GM23338 (cell line): ENCODE measurements around the gene PRSS48.

Source experiments
- EZH2 ChIP-seq: fragments of 200-600 bp; sonication (generic); IDR thresholded peaks from one replicate; pipeline ENCODE4 v1.8.0; 2017; ENCODE audit warnings: antibody characterized with exemption, mild to moderate bottlenecking, low read depth; ENCODE audit not compliant: unreplicated experiment
- JUNB ChIP-seq: IDR thresholded peaks from one replicate; pipeline ENCODE4 v1.6.1; 2016; ENCODE audit warnings: antibody characterized with exemption; ENCODE audit not compliant: unreplicated experiment
- POLR2AphosphoS5 ChIP-seq: IDR thresholded peaks from 2 replicates; pipeline ENCODE4 v1.6.1; 2016; ENCODE audit warnings: antibody characterized with exemption, low read depth
- REST ChIP-seq: IDR thresholded peaks from one replicate; pipeline ENCODE4 v1.6.1; 2018; ENCODE audit warnings: antibody characterized with exemption; ENCODE audit not compliant: unreplicated experiment
- TF ChIP-seq, protein P1 (sequence below), 2 experiments: fragments of 200-600 bp in 1 of 2; sonication (generic) in 1 of 2; conservative IDR thresholded peaks; 2 replicates each; pipeline versions ENCODE4 v1.5.1 to v1.6.1; 2016 to 2017; ENCODE audit warnings: antibody characterized with exemption in 2 of 2, low read depth in 2 of 2, mild to moderate bottlenecking in 2 of 2, moderate library complexity in 1 of 2

DNA sequence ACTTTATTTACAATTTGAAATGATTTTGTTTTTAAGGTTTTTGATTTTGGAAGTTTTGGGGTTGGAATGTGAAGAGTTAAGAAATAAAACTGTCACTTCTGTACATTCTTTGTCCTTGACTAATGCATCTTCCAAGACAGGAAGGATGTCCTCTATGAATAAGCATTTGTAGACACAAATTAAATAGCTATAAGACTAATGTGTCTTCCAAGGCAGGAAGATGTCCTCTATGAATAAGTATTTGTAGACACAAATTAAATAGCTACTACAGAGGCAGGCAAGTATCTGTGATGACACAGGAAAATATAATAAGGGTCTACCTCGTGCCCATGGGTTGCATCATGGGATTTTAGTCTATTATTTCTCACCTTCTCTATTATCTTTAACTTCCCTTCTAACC, 14.5 kb downstream of the PRSS48 start:
- TF ChIP-seq, protein P1, sequence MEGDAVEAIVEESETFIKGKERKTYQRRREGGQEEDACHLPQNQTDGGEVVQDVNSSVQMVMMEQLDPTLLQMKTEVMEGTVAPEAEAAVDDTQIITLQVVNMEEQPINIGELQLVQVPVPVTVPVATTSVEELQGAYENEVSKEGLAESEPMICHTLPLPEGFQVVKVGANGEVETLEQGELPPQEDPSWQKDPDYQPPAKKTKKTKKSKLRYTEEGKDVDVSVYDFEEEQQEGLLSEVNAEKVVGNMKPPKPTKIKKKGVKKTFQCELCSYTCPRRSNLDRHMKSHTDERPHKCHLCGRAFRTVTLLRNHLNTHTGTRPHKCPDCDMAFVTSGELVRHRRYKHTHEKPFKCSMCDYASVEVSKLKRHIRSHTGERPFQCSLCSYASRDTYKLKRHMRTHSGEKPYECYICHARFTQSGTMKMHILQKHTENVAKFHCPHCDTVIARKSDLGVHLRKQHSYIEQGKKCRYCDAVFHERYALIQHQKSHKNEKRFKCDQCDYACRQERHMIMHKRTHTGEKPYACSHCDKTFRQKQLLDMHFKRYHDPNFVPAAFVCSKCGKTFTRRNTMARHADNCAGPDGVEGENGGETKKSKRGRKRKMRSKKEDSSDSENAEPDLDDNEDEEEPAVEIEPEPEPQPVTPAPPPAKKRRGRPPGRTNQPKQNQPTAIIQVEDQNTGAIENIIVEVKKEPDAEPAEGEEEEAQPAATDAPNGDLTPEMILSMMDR (conservative IDR thresholded peaks at IDR 0.05; ENCODE audit: low read depth in 2 of 2): no peak
- TF ChIP-seq POLR2AphosphoS5 (no peak), JUNB (no peak), REST (no peak), EZH2 (no peak)
